Measurements from ENCODE around the gene HNRNPLL.
"Not testable (repeated sequence)": the region's sequence is repeated elsewhere in the genome, so short reads cannot be mapped to it uniquely, and the experiment has no call there.

GRCh38 chr2:38642373-38643017 lies 39.8 kb upstream of the HNRNPLL start:
- not testable (repeated sequence) for TF ChIP-seq CTCF, POLR2A (IDR thresholded peaks at IDR 0.05)

Data from uterus (tissue), 2 donors.